ENCODE measurements around the gene TPM4. TPM values are rescaled to one million over a fixed set of nuclear protein-coding genes. Genes with fewer than 3 reads are reported as not detected.
A peak's percentile ranks its signal among the peaks of the same experiment; 100 is the strongest.

TPM4 gene
- polyA plus RNA-seq, 3 donors, result 144 to 170 (median 146) TPM

- peaks cover 75 to 96% of the 10 kb centered on the region in 2 donors for H3K36me3 Mint-ChIP-seq
- H3K27ac ChIP-seq (ENCODE audit: low read depth in 1 of 2, low read length in 2 of 2), result peak overlapping the region in 1 of 2 donors; percentile 26
- H2AFZ ChIP-seq (ENCODE audit: insufficient read depth, low read depth, low read length, poor library complexity, severe bottlenecking), result no peak overlapping the region
- H3K27ac Mint-ChIP-seq, result peak overlapping the region in 4 of 7 donors; percentile 38 to 76 (median 48)
- H3K36me3 ChIP-seq (replicated peaks in 1 of 2; ENCODE audit: control insufficient read depth in 1 of 2, insufficient read depth in 2 of 2, low read length in 2 of 2), result peaks cover 88 to 93% of the 10 kb centered on the region in 2 donors
- no peaks in the 10 kb centered on the region for H3K27me3 ChIP-seq (ENCODE audit: control insufficient read depth in 2 of 2, insufficient read depth in 2 of 2, low read length in 2 of 2)
- no peaks in the 10 kb centered on the region for H3K9me3 ChIP-seq (replicated peaks in 1 of 2; ENCODE audit: control insufficient read depth in 1 of 2, insufficient read depth in 1 of 2, low read length in 2 of 2)
- H3K4me1 ChIP-seq (ENCODE audit: control insufficient read depth in 1 of 2, insufficient read depth in 2 of 2, low read length in 2 of 2), result peaks cover 7 to 8% of the 10 kb centered on the region in 2 donors
- peaks cover 98% of the 10 kb centered on the region for H3K79me2 ChIP-seq (ENCODE audit: insufficient read depth, low read length)
- no peak overlapping the region for H3K4me2 ChIP-seq (replicated peaks; ENCODE audit: extremely low read depth, low read length, poor library complexity, severe bottlenecking)
- H3K4me3 ChIP-seq (replicated peaks in 1 of 3; ENCODE audit: low read depth in 2 of 3, low read length in 3 of 3), result no peak overlapping the region
- H4K20me1 ChIP-seq (ENCODE audit: insufficient read depth, low read length), result peaks cover 57% of the 10 kb centered on the region
- no peak overlapping the region for H3K9ac ChIP-seq (ENCODE audit: insufficient read depth, low read length, poor library complexity, severe bottlenecking)
- H3K27me3 Mint-ChIP-seq (ENCODE audit: low read depth in 3 of 3), result no peaks in the 10 kb centered on the region
- H3K4me1 Mint-ChIP-seq, result peaks cover 6% of the 10 kb centered on the region
- TF ChIP-seq CTCF (IDR thresholded peaks at IDR 0.05), result no peak
- DNase-seq, result no peak
- 95% methylated on average over 12 of the region's 14 CpGs for WGBS (ENCODE audit: insufficient coverage)
- intact Hi-C loops (cut with micrococcal nuclease), result loop anchor here in 1 of 2 donors (5.0 kb wide), 1 partner anchor 47 kb away; the partner anchor contains the start of gene CIB3
- no peak overlapping the region for H3K4me3 Mint-ChIP-seq
- no peaks in the 10 kb centered on the region for H3K9me3 Mint-ChIP-seq
Observed at GRCh38 chr19:16124953-16125352, 48.7 kb downstream of the TPM4 start.

- Mint-ChIP-seq H3K4me1 (no peaks in the 10 kb centered on the region), H3K27me3 (ENCODE audit: low read depth in 3 of 3) (no peaks in the 10 kb centered on the region), H3K9me3 (no peaks in the 10 kb centered on the region), H3K27ac (peak overlapping the region; percentile 18 to 75 (median 63)), H3K36me3 (peaks cover 83 to 99% of the 10 kb centered on the region in 2 donors), H3K4me3 (no peak overlapping the region)
- Histone ChIP-seq H3K36me3 (replicated peaks in 1 of 2; ENCODE audit: control insufficient read depth in 1 of 2, insufficient read depth in 2 of 2, low read length in 2 of 2) (peaks cover 96 to 100% of the 10 kb centered on the region in 2 donors), H4K20me1 (ENCODE audit: insufficient read depth, low read length) (peaks cover 57% of the 10 kb centered on the region), H3K9me3 (replicated peaks in 1 of 2; ENCODE audit: control insufficient read depth in 1 of 2, insufficient read depth in 1 of 2, low read length in 2 of 2) (no peaks in the 10 kb centered on the region), H3K4me3 (replicated peaks in 1 of 3; ENCODE audit: low read depth in 2 of 3, low read length in 3 of 3) (no peak overlapping the region), H2AFZ (ENCODE audit: insufficient read depth, low read depth, low read length, poor library complexity, severe bottlenecking) (no peak overlapping the region), H3K4me2 (replicated peaks; ENCODE audit: extremely low read depth, low read length, poor library complexity, severe bottlenecking) (no peak overlapping the region), H3K27ac (ENCODE audit: low read depth in 1 of 2, low read length in 2 of 2) (peak overlapping the region in 1 of 2 donors; percentile 45), H3K4me1 (ENCODE audit: control insufficient read depth in 1 of 2, insufficient read depth in 2 of 2, low read length in 2 of 2) (no peaks in the 10 kb centered on the region), H3K27me3 (ENCODE audit: control insufficient read depth in 2 of 2, insufficient read depth in 2 of 2, low read length in 2 of 2) (no peaks in the 10 kb centered on the region), H3K79me2 (ENCODE audit: insufficient read depth, low read length) (peaks cover 98% of the 10 kb centered on the region), H3K9ac (ENCODE audit: insufficient read depth, low read length, poor library complexity, severe bottlenecking) (no peak overlapping the region)
- DNase-seq, result no peak
- no peak for TF ChIP-seq CTCF (IDR thresholded peaks at IDR 0.05)
- WGBS (ENCODE audit: insufficient coverage), result 87% methylated on average over 7 of the region's 10 CpGs
- intact Hi-C loops (cut with micrococcal nuclease), result loop anchor here in 1 of 2 donors (5.0 kb wide), 1 partner anchor 46 kb away; the partner anchor contains the start of gene CIB3
Observed at GRCh38 chr19:16125737-16126495, 49.6 kb downstream of the TPM4 start.

Data from CD14-positive monocyte (primary cell).